ENCODE results near the gene NFATC2.

The NFATC2 gene

DNA sequence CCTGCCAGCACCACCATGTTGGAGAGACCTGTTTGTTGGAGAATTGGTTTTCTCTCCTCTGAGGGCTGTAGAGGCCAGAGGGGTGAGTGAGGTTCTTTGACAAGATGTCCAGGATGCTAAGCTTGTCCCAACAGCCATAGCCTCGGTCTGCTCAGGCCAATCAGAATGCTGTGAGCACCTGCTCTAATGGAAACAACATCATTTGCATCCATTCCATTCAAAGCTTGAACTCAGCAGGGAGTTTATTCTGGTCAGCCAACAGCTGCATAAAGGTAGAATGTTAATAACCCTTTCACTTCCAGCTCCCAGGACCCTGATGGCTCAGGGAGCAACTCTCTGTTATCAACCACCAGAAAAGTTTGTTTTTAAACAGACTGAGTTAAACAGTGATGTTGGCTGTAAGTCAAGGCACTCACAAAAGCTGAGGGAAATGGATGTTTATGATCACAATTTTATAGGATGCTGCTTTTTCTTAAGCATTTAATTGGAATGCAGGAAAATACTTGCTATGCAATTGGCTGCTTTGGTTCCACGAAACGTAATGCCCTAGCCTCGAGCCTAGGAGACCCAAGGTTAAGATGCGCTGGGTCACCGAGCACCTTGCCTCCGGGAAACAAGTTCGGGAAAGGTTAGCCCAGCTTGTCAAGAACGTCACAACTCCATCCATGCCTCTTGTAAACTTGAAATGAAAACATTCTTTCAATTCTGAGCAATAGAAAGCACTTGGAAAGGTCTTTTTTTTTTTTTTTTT is 155.2 kb downstream of the NFATC2 start:
- no peak for DNase-seq

DNA sequence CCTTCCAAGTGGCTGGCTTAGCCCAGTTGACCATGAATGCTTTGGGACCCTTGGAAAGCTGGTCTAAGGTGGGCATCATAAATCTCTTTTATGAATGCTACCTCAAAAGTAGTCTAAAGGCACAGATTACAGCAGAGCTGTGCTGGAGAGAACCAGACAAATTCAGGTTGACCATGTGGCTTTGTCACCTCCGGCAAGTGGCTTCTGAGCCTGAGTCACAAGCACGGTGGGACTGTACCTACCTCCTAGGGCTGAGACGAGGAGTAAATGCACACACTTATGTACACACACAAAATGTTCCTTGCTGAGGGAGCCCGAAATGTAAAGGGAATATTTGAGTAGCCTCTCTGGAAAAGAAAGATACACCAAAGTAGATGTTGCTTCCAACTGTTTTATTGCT is 155.9 kb downstream of the NFATC2 start:
- DNase-seq, result peak; percentile 45

DNA sequence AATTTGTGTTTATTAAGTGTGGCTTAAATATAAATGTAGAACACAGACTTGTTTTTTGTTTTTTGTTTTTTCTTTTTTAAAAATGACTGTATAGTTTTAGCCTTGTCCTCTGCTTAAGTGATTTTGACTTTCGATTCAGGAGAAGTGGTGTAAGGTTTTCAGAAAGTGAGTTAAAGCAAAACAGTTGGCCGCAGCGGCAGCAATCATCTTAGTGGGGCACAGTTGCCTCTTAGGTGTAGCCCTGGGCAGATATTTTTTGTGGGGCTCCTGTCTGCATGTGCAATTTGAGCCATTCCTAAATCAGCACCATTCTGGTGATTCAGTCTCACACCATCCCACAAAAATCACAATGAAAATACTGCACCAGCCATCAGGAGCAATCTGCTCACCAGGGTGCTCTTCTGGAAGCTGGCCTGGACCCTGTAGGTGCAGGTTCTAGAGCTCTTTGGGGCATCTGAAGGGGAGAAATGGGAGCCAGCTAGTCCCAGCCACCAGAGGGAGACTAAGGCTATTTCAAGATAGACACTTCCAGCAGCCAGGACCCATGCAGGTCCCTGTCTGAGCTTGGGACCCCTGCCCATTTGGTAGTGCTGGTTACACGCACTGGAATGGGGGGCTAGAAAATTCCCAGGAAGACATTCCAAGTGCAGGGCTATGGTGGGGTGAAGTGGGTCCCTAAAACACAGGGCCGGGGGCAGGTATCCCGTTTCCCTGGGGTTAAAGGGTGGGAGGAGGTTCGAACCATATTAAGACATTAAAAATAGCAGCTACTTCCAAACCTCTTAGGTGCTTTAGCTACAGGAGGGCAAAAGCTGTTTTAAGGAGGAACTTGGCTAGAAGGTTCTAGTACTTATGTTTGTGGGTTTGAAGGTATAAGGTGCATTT is 156.6 kb downstream of the NFATC2 start:
- DNase-seq, result peak; percentile 59

DNA sequence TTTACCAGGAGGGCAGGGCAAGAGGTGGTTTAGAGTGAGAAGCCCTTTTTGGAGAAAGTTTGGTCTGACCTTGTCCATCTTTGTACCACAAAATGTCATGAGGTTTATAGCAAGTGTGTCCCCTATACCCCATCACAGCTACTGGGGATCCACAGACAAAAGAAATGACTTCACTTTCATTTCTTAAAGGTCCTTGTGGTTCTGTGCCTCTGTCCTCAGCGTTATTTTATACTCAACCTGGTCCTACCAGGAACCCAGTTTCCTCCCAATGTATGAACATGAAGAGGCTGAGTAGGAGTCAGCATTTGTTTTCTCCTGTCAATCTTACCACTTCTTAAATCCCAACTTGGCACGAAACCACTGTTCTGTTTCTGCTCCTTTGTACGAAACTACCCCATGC is 157.6 kb downstream of the NFATC2 start:
- DNase-seq, result no peak

DNA sequence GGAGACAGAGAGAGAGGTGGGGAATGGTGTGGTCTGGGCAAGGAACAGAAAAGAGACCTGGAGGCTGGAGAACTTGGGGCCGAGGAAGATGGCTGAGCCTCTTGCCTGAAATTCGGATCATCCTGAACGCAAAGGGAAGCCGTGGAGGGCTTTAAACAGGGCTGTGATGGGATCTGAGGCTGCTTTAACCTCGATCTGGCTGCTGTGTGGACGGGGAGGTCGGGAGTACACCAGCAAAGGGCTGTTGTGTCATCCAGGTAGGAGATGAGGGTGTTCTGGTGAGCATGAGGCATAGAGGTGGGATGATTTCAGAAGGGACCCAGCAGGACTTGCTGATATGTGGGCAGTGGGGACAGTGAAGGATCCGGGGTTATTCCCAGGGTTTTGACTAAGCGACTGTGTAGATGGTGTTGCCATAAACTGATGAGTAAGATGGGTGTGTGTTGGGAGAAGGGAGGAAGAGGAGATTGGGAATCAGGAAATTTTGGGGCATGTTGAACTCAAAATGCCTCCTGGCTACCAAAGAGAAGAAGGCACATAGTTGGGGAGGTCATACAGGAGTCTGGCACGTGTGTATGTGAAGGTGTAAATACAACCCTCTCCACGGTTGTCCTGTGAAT is 158.5 kb downstream of the NFATC2 start:
- no peak for DNase-seq

DNA sequence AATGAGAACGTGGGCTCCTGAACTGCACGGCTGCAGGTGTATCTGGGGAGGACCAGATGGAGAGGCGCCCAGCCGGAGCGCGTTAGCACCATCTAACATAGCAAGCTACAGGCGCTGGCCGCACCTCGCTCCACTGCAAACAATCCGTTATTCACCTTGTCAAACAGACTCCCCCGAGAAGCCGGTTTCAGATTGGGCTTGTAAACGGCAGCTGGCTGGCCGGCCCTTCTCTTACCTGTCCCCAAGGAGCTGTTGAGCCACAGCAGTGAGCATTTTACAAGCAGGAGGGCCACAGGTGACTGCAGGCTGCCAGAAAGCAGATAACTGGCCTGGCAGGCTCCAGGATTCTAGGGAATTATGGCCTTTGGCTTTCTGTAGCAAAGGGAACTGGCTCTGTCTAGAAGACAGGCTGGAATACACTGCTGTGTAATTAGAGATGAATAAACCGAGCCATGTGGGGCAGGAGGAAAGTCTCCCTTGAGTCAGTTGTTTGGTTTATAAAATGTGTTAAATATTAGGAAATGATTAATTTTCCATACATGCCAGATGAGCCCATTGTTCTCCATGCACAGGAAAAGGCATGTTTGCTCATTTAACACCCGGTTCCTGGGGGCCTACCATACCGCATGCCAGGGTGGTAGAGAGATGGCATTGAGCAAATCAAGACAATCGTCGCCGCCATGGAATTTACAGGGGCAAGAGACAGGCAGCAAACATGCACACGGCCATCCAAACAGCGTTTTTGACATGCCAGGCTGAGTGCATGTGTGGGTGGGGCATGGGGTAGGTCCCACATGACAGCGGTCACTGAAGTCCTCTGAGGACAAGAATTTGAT is 159.3 kb downstream of the NFATC2 start:
- no peak for DNase-seq

DNA sequence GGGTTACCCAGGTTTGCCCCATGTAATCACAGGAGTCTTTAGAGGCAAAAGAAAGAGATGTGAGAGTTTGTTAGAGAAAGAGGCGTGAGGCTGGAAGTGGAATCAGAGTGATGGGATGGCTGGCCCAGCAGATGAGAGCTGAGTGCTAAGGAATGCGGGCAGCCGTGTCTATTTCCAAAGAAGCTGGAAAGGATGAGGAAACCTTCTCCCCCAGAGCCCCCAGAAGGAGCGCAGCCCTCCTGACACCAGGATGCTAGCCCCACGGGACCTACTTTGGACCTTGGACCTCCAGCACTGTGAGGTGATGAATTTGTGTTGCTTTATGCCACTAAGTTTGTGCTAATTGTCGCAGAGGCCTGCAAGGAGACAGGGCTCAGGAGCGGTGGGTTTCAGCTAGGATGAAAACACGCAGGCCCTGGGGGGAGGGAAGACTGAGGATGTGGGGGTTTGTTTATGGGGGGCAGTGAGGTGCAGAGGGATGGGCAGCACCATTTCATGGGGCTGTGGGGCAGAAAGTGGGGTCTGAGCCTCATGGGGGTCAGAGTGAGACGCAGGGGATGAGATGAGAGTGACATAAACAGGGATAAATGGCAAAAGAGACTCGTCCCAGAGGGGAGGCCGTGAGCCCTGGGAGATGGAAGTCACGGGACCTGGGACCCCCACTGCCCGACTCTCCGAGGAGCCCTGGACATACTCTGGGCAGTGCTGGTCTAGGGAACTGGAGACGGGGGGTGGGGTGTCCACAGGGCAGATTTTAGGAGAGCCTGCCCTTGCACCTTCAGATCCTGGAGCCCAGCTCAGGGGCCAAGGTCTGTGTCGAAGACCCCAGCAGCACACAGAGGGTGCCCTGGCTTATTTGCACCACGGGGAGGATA is 160.2 kb downstream of the NFATC2 start:
- DNase-seq, result no peak

DNA sequence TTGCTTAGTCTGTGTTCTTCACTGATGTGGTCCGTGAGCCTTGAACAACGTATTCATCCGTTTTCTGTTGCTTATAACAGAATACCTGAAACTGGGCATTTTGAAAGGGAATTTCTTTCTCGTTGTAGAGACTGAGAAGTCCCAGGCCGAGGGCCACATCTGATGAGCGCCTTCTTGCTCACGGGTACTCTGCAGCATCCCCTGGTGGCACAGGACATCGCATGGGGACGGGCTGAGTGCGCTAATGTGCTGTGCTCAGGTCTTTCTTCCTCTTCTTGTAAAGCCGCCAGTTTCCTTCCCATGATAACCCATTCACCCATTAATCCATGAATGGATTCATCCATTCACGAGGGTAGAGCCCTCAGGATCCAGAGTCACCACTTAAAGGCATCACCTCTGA is 161.0 kb downstream of the NFATC2 start:
- DNase-seq, result no peak

DNA sequence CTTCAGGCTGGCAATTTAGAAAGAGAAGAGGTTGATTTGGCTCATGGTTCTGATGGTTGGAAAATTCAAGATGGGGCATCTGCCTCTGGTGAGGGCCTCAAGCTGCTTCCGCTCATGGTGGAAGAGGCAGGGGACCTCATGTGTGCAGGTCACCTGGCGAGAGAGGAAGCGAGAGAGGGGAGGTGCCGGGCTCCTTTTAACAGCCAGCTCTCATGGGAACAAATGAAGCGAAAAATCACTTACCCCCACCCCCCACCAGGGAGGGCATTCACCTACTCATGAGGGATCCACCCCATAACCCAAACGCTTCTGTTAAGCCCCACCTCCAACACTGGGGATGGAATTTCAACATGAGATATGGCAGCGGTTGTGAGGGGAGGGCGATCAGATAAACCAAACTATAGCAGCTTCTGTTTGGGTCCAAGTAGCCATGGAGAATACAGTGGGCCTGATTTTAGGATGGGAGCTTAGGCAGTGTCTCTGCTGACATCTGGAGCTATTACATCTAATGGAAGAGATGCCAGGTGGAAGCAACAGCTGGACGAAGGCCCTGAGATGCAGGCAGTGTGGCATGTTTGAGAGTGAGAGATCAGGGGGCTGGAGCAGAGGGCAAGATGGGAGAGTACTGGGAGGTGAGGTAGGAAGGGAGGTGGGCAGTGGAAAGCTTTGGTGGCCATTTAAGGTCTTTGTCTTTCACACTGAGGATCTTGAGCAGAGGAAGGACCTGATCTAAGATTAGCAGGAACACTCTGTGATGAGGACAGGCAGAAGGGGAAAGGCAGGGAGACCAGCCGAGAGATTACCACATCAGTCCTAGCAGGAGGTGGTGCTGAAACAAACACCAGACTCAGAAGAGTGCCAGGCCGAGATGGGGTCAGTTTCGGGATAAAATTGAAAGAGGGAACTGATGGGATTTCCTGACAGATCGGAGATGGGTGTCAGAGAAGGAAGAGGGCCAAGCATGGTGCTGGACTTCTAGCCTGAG is 161.8 kb downstream of the NFATC2 start:
- DNase-seq, result no peak

DNA sequence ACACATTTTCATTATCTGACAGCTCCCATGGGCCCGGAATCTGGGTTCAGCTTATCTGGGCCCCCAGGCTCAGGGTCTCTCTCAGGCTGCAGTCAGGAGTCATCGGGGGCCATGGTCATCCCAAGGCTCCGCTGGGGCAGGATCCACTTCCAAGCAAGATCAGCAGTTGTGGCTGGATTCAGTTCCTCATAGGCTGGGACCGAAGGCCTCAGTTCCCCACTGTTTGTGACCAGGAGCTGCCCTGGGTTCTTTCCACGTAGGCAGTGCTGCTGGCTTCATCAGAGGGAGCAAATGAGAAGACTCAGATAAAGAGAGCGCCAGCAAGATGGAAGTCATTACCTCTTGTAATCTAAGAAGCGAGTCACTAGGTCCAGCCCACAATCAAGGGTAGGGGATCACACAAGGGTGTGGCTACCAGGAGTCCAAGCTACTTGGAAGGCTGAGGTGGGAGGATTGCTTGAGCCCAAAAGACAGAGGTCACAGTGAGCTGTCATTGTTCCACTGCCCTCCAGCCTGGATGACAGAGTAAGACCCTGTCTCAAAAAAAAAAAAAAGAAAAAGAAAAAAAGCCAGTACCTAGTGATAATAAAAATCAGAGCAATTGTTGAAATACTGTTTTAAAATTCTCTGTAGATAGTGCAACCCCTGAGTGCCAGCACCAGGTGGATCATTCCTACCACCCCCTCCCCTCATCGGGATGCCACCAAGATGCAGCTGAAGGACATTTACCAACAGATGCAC is 162.7 kb downstream of the NFATC2 start:
- DNase-seq, result no peak

DNA sequence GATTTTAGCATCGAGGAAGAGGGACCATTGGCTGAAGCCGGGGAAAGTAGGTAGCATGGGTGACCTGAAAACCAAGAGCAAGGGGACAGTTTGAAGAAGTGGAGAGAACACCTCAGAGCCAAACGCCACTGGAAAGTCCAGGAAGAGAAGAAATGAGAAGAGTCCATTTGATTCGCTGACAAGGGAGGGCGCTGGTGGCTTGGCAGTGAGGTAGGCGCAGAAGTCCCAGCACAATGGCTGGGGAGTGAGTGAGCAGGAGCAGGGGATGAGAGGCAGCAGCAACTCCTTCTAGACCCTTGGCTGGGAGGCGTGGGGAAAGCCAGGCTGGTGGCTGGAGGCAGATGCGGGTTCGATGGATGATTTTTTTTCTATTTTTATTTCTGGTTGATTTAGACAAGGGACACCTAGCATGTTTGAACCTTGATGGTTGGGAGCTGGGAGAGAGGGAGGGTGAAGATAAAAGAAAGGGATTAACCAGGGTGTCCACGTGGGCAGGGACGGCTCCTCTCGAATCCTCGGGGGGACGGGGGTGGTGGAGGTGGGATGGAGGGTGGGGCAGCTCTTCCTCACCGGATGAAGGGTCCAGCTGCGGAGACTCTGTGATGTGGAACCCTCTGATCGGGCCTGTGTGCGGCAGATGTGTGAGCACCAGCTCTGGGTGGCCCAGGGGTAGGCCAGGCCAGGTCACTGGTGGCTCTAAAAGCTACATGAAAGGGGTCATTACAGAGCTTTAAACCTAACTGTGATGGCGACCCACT is 164.2 kb downstream of the NFATC2 start:
- no peak for DNase-seq

DNA sequence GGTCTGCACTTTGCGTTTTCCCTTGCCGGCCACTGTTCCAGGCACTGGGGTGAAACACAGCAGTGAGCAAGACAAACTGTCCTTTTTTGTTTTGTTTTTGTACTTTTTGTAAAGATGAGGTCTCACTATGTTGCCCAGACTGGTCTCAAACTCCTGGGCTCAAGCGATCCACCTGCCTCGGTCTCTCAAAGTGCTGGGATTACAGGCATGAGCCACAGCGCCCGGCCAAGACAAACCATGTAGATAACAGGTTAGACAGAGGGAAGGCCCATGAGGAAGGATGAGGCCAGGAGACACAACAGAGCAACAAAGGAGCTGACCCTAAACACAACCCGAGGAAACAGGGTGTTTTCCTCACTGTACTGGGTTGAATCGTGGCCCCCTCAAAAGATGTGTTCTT is 165.4 kb downstream of the NFATC2 start:
- no peak for DNase-seq

DNA sequence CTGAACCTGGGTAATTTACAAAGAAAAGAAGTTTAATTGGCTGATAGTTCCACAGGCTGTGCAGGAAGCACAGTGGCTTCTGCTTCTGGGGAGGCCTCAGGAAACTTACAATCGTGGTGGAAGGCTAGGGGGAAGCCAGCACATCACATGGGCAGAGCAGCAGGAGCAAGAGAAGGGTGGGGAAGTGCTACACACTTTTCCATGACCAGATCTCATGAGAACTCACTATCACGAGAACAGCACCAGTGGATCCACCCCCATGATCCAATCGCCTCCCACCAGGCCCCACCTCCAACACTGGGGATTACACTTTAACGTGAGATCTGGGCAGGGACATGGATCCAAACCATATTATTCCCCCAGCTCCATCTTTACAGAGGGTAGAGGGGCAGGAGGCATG is 166.4 kb downstream of the NFATC2 start:
- no peak for DNase-seq

DNA sequence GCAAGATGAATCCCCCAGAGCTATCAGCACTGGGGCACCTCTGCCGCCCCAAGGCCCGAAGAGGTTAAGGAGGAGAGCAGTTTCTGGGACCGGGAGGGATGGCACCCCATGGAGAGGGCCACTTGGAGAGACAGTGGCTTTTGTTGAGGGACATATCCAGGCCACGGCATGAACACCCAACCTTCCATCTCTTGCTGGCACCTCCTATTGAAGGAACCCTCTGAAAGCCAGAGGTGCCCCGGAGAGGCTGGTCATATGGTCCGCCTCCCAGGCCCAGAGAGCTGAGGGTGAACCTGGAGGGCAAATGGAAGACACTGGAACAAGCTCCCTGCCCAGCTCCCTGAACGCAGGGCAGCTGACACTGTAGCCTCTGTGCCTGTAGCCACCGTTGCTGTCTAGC is 167.0 kb downstream of the NFATC2 start:
- no peak for DNase-seq

DNA sequence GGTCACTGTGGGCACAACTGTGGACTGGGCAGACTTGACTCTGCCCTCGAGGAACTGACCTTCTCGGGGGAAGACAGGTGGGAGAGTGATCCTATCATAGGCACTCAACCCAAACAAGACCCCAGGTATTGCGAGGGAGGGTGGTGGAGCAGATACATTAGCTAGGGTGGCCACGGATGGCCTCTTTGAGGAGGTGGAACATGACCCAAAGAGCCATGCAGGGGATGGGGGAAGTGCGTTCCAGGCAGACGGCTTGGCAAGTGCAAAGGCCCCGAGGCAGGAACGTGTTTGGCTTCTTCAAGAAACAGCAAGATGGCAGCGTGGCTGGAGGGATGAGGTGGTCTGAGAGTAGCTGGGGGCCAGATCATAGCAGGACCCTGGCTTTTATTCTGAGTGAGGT is 167.6 kb downstream of the NFATC2 start:
- DNase-seq, result no peak

DNA sequence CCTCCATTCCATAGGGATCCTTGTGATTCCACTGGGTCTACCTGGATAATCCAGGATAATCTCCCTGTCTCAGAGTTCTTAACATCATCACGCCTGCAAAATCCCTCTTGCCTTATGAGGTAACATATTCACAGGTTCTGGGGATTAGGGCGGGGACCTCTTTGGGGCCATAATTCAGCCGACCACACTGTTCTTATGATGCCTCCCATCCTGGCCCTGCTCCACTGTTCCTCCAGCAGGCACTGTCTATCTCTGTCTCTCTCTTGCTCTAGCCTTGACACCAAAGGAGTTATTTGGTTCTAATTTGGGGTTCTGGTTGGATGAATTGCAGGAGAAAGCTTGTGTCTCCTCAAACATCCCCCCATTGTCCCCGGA is 168.1 kb downstream of the NFATC2 start:
- DNase-seq, result no peak

DNA sequence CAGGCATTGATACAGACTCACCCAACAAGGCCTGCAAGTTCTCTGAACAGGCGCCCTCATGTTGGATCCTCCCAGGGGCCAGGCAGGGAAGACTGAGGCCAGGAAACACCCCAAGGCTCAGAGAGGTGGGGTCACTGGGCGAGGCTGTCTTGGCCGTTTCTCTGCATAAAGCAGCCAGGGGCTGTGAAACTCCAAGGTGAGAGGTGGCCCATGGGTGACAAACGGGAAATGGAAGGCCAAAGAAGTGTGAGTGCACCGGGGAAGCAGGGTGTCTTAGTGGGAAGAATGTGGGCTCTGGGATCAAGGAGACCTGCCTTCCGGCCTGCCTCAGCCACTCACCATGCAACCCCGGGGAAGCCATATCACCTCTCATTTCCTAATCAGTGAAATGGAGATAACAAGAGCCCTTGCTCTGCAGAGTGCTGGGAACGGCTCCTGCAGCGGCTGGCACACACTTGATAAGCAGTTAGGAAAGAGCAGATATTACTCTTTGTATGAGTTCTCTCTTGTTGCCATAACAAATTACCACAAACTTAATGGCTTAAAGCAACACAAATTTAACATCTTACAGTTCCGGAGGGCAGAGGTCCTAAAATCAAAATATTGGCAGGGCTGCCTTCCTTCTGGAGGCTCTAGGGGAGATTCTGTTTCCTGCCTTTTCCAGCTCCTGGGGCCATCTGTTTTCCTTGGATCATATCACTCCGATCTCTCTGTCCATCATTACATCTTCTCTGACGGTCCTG is 168.6 kb downstream of the NFATC2 start:
- no peak for DNase-seq

DNA sequence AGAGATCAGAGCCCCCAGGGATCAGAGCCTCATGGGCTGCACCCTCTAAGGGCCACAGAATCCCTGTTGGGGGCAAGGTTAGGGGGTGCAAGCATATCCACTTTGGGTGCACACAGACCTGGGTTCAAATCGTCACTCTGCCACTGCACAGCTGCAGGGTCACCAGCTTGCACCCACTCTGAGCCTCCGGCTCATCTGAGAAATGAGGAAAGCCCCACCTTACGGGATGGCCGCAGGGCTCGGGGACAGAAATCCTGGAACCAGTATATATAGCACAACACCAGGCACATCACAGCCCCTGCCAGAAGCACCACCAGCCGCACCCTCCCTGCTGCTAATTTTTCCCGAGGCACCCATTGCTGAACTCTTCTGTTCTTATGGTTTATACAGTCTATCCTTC is 169.6 kb downstream of the NFATC2 start:
- no peak for DNase-seq

All from CD4-positive, alpha-beta T cell treated with Interleukin-12 subunit alpha and Interleukin-12 subunit beta, for 1 hour (primary cell).